ENCODE measurements around the gene ATXN1.

Gene ATXN1

DNA sequence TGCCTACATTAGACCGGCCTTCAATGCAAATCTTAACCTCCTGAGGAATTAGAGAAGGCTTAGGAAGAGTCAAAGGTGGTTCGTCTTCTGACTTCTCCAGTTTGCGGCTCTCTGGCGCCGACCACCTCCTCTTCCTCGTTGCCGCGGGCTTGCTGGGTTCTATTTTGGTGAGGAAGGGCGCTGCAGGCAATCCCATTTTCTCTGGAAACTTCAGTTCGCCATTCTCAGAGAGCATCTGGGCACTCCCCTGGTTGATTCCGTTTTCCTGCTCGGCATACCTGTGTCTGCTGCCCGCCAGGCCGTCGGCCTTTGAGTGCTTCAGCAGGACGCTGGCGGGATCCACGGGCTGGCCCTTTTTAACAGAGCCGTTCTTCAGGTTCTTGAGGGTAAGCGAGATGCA is 454.9 kb downstream of the ATXN1 start:
- Histone ChIP-seq H3K4me2 (no peak overlapping the region), H3K4me3 (IDR thresholded peaks at IDR 0.05; ENCODE audit: insufficient read depth, low read depth, low read length) (no peak overlapping the region), H4K20me1 (ENCODE audit: insufficient read depth) (no peaks in the 10 kb centered on the region), H3K36me3 (ENCODE audit: insufficient read depth) (no peaks in the 10 kb centered on the region), H2AFZ (ENCODE audit: low read depth) (no peak overlapping the region), H3K79me2 (ENCODE audit: insufficient read depth, low read depth) (no peaks in the 10 kb centered on the region), H3K27me3 (ENCODE audit: insufficient read depth, low read depth) (no peaks in the 10 kb centered on the region), H3K4me1 (ENCODE audit: low read depth, poor library complexity, severe bottlenecking) (peaks cover 13% of the 10 kb centered on the region), H3K27ac (no peak overlapping the region), H3K9ac (no peak overlapping the region)
- TF ChIP-seq, protein P1, sequence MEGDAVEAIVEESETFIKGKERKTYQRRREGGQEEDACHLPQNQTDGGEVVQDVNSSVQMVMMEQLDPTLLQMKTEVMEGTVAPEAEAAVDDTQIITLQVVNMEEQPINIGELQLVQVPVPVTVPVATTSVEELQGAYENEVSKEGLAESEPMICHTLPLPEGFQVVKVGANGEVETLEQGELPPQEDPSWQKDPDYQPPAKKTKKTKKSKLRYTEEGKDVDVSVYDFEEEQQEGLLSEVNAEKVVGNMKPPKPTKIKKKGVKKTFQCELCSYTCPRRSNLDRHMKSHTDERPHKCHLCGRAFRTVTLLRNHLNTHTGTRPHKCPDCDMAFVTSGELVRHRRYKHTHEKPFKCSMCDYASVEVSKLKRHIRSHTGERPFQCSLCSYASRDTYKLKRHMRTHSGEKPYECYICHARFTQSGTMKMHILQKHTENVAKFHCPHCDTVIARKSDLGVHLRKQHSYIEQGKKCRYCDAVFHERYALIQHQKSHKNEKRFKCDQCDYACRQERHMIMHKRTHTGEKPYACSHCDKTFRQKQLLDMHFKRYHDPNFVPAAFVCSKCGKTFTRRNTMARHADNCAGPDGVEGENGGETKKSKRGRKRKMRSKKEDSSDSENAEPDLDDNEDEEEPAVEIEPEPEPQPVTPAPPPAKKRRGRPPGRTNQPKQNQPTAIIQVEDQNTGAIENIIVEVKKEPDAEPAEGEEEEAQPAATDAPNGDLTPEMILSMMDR (conservative IDR thresholded peaks at IDR 0.05; ENCODE audit: low read depth, low read length): no peak

DNA sequence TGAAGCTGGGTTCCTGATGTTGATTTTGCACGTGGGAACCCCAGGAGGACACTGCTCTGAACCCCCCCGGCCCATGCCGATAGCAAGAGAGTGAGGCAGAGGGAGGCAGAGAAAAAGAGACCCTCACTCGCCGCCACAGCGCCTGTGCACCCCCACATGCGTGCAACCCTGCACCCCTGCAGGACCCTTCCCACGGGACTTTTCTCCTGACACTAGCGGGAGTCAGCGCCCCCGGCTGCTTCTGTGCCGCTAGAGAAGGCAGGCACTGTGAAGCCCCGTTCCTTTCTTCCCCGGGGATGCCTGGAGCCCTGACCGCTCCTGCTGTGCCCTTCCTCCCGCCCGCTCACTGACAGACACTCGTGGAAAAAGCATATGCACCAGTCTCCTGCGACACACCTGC is 455.5 kb downstream of the ATXN1 start:
- no peaks in the 10 kb centered on the region for H3K36me3 ChIP-seq (ENCODE audit: insufficient read depth)
- H3K27me3 ChIP-seq (ENCODE audit: insufficient read depth, low read depth): no peaks in the 10 kb centered on the region
- H2AFZ ChIP-seq (ENCODE audit: low read depth): no peak overlapping the region
- TF ChIP-seq, protein P1 (conservative IDR thresholded peaks at IDR 0.05; ENCODE audit: low read depth, low read length): no peak
- no peak overlapping the region for H3K4me2 ChIP-seq
- no peaks in the 10 kb centered on the region for H3K79me2 ChIP-seq (ENCODE audit: insufficient read depth, low read depth)
- no peak overlapping the region for H3K4me3 ChIP-seq (IDR thresholded peaks at IDR 0.05; ENCODE audit: insufficient read depth, low read depth, low read length)
- no peaks in the 10 kb centered on the region for H4K20me1 ChIP-seq (ENCODE audit: insufficient read depth)
- no peak overlapping the region for H3K9ac ChIP-seq
- no peak overlapping the region for H3K27ac ChIP-seq
- H3K4me1 ChIP-seq (ENCODE audit: low read depth, poor library complexity, severe bottlenecking): peaks cover 18% of the 10 kb centered on the region

DNA sequence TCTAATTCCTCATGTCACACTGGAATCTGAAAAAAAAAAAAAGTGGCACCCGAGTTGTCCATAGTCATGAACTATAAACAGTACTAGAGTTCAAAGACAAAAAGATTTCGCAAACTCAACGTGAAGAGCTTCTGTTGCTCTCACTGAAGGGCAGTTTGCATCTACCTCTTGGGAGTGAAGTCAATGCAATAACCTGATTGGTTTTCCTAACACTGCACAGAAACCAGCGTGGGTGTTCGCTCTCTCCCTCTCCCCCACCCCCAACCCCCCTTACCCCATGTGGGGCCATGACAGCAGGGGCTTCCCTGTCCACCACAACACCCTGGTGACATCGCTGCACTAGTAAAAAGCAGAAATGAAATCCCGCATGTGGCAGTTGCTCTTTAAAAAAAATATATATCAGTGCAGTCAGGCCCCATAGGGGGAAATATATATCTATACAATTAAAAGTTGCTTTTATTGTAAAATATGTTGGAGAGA is 456.0 kb downstream of the ATXN1 start:
- H3K79me2 ChIP-seq (ENCODE audit: insufficient read depth, low read depth): no peaks in the 10 kb centered on the region
- H3K27me3 ChIP-seq (ENCODE audit: insufficient read depth, low read depth): no peaks in the 10 kb centered on the region
- H3K4me1 ChIP-seq (ENCODE audit: low read depth, poor library complexity, severe bottlenecking): peaks cover 22% of the 10 kb centered on the region
- no peak overlapping the region for H3K27ac ChIP-seq
- H3K4me3 ChIP-seq (IDR thresholded peaks at IDR 0.05; ENCODE audit: insufficient read depth, low read depth, low read length): no peak overlapping the region
- no peak overlapping the region for H3K4me2 ChIP-seq
- TF ChIP-seq, protein P1 (conservative IDR thresholded peaks at IDR 0.05; ENCODE audit: low read depth, low read length): no peak
- H4K20me1 ChIP-seq (ENCODE audit: insufficient read depth): no peaks in the 10 kb centered on the region
- H3K9ac ChIP-seq: no peak overlapping the region
- no peak overlapping the region for H2AFZ ChIP-seq (ENCODE audit: low read depth)
- no peaks in the 10 kb centered on the region for H3K36me3 ChIP-seq (ENCODE audit: insufficient read depth)

DNA sequence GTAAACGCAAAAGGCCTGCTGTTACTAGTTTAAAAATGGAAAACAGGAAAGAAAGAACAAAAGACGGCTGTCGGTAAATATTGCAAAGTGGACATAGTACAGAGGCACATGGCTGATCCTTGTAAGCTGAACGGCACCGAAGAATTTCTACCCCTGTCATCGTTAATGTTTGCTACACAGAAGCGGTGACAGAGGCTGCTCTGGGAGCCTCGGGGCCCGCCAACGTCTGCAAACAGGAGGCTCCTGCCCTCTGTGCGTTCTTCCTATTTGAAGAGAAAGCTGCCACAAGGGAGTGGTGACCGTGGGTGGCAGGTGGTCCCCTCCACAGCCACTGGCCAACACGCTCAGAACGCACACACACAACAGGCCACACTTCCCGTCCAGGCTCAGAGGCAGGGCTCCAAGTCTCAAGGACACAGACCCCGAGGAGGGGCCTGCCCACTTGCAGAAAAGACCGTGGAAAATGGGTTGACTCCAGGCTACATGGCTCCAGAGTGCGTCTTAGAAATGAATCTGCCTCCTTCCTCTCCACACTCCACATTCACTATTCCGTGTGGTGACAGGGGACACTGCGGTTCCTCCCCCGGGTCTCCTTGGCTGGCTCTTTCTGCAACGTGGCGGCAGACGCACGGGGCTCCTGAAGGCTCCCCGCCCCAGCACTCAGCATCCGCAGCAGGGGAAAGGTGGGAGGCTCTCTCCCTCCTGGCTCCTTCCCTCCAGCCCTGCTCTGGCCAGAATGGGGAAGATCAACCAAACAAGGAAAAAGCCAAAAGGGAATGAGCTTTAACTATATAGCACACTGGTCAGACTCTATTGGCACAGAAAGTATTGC is 458.3 kb downstream of the ATXN1 start:
- peaks cover 22% of the 10 kb centered on the region for H3K4me1 ChIP-seq (ENCODE audit: low read depth, poor library complexity, severe bottlenecking)
- no peak overlapping the region for H3K27ac ChIP-seq
- no peak overlapping the region for H3K9ac ChIP-seq
- no peaks in the 10 kb centered on the region for H3K79me2 ChIP-seq (ENCODE audit: insufficient read depth, low read depth)
- TF ChIP-seq, protein P1 (conservative IDR thresholded peaks at IDR 0.05; ENCODE audit: low read depth, low read length): no peak
- no peaks in the 10 kb centered on the region for H3K36me3 ChIP-seq (ENCODE audit: insufficient read depth)
- H2AFZ ChIP-seq (ENCODE audit: low read depth): no peak overlapping the region
- no peak overlapping the region for H3K4me3 ChIP-seq (IDR thresholded peaks at IDR 0.05; ENCODE audit: insufficient read depth, low read depth, low read length)
- no peak overlapping the region for H3K4me2 ChIP-seq
- no peaks in the 10 kb centered on the region for H3K27me3 ChIP-seq (ENCODE audit: insufficient read depth, low read depth)
- no peaks in the 10 kb centered on the region for H4K20me1 ChIP-seq (ENCODE audit: insufficient read depth)

All from KMS-11 (cell line).